GM12872 (cell line): ENCODE data around the gene PSMD9.

Source experiments
- CTCF ChIP-seq: IDR thresholded peaks from 3 replicates; pipeline ENCODE4 v1.5.1; 2011; ENCODE audit warnings: low read depth, mild to moderate bottlenecking, low read length, moderate library complexity; ENCODE audit not compliant: insufficient read depth

Gene PSMD9

GRCh38 chr12:121849665-121850064 lies 38.9 kb upstream of the PSMD9 start:
- TF ChIP-seq CTCF: no peak

GRCh38 chr12:121857322-121858246 lies 31.0 kb upstream of the PSMD9 start:
- no peak for TF ChIP-seq CTCF

- no peak for TF ChIP-seq CTCF
Measured at GRCh38 chr12:121858318-121858661, 30.3 kb upstream of the PSMD9 start.

- TF ChIP-seq CTCF: no peak
Measured at GRCh38 chr12:121858662-121859572, 29.7 kb upstream of the PSMD9 start, which contains the start of gene HPD. Gene HPD (minus strand): TSS chr12:121858859. CDS start chr12:121858823, 36 bp downstream.

GRCh38 chr12:121860257-121860656 lies 28.3 kb upstream of the PSMD9 start:
- no peak for TF ChIP-seq CTCF

- TF ChIP-seq CTCF: no peak
Measured at GRCh38 chr12:121861636-121862254, 26.8 kb upstream of the PSMD9 start.

- TF ChIP-seq CTCF: no peak
Measured at GRCh38 chr12:121866331-121866730, 22.3 kb upstream of the PSMD9 start.
